CD4-positive, alpha-beta T cell treated with Interleukin-12 subunit alpha and Interleukin-12 subunit beta, for 1 hour (primary cell): ENCODE measurements around the gene SIX3.

ENCODE experiments used
- DNase-seq: peaks from one replicate; pipeline ENCODE4 v3.0.0-alpha.2; 2020

SIX3 gene

GRCh38 chr2:44959855-44960254 is 18.4 kb downstream of the SIX3 start:
- DNase-seq = no peak

- no peak for DNase-seq
Observed at GRCh38 chr2:44960871-44961270, 19.4 kb downstream of the SIX3 start.

- DNase-seq = no peak
Observed at GRCh38 chr2:44962176-44962695, 20.7 kb downstream of the SIX3 start.

GRCh38 chr2:44964752-44965236 is 23.3 kb downstream of the SIX3 start:
- no peak for DNase-seq

DNA sequence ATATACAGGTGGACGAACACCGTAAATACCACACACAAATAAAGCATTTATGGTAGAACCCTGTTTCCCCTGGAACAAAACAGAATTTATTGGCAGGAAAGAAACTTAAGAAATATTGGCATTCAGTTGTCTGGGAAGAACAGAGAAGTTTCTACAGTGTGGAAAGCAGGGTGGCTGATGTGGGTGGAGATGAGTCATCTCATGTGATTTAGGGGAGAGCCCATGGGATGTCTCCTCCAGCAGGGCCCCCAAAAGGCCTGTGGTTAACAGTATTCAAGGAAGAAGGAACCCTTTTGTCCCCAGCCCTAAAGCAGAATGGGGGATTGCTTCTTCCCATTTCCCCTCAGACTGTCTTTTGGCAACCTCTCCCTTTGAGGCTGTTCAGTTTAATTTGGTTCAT is 24.2 kb downstream of the SIX3 start:
- no peak for DNase-seq

GRCh38 chr2:44967056-44967455 is 25.6 kb downstream of the SIX3 start:
- no peak for DNase-seq

DNA sequence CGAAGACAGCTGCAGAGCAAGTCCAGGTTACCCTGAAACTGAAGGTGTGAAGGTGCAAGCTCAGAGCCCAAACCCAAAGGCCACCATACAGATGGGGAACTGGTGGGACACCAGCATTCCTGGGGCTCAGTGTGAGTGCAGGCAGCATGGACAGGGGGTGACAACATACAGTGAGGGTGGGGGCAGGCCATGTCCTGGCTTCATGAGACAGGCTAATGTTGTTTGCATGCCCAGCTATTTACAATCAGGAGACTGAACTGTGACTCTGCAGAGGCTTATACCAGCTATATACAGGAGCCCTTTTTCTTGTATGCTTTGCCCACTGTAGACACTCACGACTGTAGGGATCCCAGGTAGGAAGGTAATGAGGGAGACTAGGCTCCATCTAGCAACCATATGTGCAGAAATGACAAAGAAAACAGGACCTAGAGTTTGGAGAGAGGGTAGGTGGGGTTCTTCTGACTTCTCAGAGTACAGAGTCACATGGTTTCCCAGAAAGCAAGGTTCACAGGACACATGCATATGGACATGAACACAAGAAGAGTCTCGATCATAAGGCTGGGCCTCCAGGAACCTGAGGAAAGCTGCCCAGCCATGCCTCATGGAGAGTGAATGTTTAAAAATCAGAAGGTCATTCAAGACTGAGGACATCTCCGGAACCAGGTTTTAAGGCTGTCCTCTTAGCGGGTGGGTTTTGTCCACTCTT is 26.4 kb downstream of the SIX3 start:
- DNase-seq = no peak

DNA sequence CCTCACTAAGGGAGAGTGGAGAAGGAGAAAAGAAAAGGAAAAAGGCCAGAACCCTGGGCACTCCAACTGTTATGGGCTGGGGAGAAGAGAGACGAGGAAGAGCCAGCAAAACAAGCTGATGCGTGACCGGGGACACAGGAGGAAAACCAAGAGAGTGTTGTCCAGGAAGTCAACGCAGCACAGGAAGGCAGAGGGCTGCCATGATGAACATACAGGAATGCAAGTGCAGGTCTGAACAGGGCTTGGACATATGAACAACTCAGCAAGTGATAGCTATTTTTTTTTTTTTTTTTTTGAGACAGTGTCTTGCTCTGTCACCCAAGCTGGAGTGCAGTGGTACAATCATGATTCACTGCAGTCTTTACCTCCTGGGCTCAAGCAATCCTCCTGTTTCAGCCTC is 28.4 kb downstream of the SIX3 start:
- no peak for DNase-seq

DNA sequence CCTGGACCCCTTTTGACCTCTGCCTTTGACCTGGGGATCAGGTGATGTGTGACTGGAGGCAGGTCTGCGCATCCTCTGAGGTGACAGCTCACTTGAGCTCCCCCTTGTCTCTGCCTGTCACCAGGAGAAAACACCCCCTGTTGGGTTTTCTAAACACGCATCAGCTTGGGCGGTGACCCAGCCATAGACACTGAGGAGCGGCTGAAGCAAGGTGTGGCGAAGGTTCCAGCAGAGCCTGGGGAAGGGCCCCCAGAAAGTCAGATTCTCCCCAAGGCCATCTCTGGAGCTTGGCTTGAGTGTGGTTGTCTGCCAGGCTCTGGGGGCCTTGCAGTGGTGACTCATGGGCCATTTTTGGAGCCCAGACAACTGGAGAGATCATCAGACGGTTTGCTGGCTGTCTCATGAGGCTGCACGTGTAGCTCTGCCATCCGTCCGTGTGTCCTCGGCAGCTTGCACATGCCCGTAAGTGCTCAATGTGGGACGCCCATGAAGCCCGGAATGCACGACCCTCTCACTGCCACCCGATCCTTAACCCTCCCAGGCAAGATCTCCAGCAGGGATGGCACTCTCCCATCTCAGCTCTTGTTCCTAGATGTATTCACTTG is 29.4 kb downstream of the SIX3 start:
- DNase-seq = no peak

GRCh38 chr2:44972771-44973535 is 31.5 kb downstream of the SIX3 start:
- no peak for DNase-seq

DNA sequence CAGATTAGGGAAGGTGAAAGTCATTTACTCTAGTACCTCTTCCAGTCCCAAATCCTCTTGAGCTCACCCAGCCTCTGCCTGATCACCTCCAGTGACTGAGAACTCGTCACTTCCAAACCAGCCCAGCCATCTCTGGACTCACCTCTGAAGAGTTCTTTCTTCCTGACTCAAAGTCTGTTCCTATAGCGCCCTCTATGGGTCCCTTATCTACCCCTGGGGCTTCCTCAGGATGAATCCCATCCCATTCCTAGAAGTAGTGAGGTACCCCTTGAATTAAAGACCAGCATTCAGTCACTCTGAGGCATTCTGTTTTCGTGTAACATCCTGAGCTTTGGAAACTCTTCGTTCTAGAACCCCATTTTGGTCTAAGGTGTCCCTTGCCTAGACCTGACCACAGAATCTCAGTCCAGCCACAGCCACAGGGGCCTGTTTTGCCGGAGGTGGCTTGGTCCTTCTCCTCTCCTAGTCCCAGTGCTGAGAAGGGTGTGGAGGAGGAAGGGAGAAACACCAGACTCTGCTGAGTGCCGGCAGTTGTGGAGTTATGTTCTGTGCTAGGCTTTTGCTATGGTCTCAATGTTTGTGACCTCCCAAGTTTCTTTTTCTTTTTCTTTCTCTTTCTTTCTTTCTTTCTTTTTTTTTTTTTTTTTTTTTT is 32.7 kb downstream of the SIX3 start:
- no peak for DNase-seq

DNA sequence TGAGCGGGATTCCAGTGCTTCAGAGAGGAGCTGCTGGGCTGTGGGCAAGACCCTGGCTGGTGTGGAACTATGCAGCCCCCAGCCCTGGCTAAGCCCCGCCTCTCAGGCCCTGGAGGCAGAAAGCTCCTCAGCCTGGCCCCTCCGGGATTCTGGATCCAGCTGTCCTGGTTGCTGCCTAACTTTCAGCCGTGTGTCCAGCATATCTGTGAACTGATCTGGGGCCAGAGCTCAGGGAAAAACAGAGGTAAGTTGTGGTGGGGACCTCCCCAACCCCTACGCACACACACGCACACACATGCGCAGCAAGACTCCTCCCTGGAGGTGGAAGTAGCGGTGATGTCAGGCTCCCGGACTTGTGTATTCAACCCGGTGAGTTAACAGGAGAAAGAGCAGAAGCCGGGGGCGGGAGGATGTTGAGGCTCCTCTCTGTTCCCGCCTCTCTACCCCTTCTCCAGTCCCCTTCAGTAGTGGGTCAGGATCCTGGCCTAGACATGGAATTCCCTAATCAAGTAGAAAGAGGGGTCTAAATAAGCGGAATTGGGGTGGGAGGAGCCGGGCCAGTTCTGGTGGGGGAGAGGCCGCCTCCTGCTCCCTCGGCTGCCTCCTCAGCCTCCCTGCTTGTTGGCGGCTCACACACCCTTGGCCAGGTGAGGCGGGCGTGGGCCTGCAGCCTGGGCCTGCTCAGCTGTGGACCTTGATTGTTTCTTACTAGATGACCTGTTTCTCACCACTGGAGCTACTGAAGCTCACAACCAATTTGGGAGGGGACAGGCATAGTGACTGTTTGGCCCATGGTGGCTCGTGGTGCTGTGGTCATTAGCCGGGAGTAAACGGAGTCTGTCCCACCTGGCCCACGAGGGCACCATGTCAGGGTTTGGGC is 34.3 kb downstream of the SIX3 start:
- no peak for DNase-seq

DNA sequence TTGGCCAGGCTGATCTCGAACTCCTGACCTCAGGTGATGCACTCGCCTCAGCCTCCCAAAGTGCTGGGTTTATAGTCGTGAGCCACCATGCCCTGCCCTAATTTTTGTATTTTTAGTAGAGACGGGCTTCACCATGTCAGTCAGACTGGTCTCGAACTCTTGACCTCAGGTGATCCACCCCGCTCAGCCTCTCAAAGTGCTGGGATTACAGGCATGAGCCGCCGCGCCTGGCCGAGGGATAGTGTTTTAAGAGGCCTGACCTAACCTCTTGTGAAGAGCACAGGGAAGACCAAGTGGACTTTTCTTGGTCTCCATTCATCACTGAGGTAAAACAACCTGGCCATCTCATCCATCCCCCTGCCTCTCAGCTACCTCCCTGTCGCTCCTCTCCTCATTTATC is 38.1 kb downstream of the SIX3 start:
- no peak for DNase-seq

DNA sequence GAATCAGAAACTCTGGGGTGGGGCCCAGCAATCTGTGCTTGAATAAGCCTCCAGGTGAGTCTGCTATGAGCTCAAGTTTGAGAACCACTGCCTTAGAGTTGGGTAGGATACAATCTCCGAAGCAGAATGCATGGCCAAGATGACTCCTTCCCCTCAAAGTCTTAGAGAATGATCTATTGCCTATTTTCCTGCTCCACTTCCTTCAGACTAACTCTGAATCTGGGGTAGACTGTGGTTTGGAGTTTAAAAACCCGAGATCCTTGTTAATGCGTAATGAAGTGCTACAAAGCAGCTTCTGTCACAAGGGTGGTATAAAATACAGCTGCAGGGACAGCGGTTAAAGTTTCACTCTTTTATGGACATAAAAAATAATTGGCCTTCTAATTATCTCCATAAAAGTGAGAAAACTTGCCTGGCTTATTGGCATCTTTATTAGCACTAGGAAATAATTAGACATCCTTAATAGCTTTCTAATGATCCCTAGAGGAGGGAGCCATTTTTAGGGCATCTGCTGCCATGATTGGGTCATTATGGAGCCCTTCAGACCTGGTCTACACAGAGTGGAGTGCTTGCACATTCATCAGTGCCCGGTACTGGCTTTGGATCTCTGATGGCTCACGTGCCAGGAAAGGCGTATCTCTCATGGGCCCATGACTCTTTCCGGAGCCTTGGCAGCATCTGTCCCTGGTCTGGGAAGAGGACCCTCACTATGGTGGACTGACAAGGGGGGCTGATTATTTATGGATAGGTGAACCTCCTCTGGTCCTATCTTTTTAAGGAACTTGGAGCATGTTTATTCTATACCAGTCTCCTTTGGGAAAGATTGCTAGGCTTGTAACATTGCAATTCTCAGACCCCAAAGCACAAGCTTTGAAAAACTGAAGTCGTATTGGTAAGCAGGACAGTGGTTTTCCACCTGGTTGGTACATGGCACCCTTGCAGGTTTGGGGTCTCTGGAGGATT is 39.5 kb downstream of the SIX3 start:
- DNase-seq = no peak

- DNase-seq = peak; percentile 59
Observed at GRCh38 chr2:44981714-44982108, 40.2 kb downstream of the SIX3 start.

DNA sequence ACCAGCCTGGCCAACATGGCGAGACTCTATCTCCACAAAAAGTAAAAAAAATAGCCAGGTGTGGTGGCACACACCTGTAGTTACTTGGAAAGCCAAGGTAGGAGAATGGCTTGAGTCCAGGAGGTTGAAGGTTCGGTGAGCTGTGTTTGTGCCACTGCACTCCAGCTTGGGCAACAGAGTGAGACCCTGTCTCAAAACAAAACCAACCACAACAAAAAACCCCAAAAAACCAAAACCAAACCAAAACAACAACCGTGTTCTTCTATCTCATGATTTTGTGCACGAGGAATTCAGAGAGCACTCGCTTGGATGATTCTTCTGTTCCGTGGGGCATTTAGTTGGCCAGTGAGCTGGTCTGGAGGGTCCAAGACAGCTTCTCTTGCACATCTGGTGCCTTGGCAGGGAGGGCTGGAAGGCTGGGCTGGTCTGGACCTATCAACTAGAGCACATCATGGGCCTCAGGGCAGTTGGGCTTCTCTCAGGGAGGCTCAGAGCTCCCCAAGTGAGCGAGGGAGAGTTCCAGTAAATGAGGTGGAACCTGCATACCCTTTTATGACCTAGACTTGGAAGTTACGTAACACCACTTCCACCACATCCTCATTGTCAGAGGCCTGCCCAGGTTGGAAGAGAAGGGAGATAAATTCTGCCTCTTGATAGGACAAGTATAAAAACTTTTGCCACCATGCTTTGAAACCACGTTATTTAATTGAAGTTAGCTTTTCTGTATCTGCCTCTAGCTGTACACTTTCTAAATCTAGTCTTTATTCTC is 42.5 kb downstream of the SIX3 start:
- DNase-seq = no peak

DNA sequence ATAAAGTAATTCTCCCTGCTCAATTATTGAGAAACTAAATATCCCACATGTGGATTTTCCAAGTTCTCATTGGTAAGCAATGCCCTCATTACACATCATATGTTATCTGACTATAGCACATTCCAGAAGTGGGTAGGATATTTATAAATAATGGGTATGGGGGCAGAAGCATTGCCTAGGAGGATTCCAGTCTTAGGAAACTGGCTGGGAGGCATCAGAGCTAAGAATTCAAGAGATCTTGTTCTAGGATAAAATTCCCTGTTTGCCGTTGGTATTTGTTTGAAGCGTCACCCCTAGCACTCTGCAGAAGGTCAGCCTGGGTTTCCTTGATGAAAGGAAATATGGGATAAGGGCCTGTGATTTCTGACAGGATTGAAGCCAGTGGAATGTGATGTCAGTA is 47.7 kb downstream of the SIX3 start:
- DNase-seq = no peak

DNA sequence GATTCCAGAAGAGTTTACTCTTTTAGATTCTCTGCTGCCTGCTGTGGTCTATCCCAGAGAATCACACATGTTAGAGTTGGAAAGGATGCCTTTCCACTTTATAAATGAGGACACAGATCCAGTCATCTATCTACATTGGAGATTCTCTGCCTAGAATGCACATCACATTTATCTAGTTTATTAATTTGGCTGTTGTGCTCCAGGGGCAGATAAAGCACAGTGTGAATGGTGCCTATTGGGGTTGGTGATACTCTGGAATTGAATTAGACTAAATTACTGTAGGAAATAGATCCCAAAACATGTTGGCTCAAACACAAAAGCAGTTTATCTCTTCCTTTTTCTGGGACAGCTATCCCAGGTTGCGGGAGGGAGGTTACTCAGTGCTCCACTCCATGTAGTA is 52.9 kb downstream of the SIX3 start:
- no peak for DNase-seq
